Eye (tissue), 1 donor: ENCODE data around the gene ITGA2B.
"Not testable (repeated sequence)": the region's sequence is repeated elsewhere in the genome, so short reads cannot be mapped to it uniquely, and the experiment has no call there.

Experiments used
- DNase-seq: peaks from one replicate; pipeline ENCODE4 v3.0.0-alpha.2; 2015

Gene ITGA2B

GRCh38 chr17:44329516-44329915, 59.9 kb downstream of the ITGA2B start:
- DNase-seq = not testable (repeated sequence)

GRCh38 chr17:44327715-44328449, 61.6 kb downstream of the ITGA2B start:
- DNase-seq = no peak

- peak; percentile 97 for DNase-seq
These were observed 62.5 kb downstream of the ITGA2B start for GRCh38 chr17:44326861-44327444.

- DNase-seq = peak; percentile 97
These were observed 64.7 kb downstream of the ITGA2B start, which contains the start of gene SLC25A39 for GRCh38 chr17:44324571-44325275. SLC25A39 (minus strand) TSS chr17:44324823; CDS start chr17:44323562, 1,261 bp downstream.

GRCh38 chr17:44324092-44324570, 65.3 kb downstream of the ITGA2B start:
- DNase-seq = no peak

GRCh38 chr17:44323359-44324091, 65.9 kb downstream of the ITGA2B start:
- DNase-seq = no peak

GRCh38 chr17:44322236-44322895, 67.1 kb downstream of the ITGA2B start:
- no peak for DNase-seq
